ENCODE results near the gene SMCO2. TPM values are rescaled to one million over a fixed set of nuclear protein-coding genes. Genes with fewer than 3 reads are reported as not detected.

SMCO2 gene
- total RNA-seq, 1 donor from 2014 or later, result not detected

- intact Hi-C loops (cut with DNase I), result no loop called here
- peaks cover 4 to 17% of the 10 kb centered on the region in 2 donors for H3K9me3 ChIP-seq
- no peak overlapping the region for H3K4me3 ChIP-seq
- no peaks in the 10 kb centered on the region for H3K27me3 ChIP-seq
- no peaks in the 10 kb centered on the region for H3K36me3 ChIP-seq
- H3K27ac ChIP-seq, result no peak overlapping the region
- no peak for DNase-seq (ENCODE audit: low spot score in 2 of 2)
- peaks cover 0 to 5% of the 10 kb centered on the region in 2 donors for H3K4me1 ChIP-seq
- TF ChIP-seq CTCF (IDR thresholded peaks at IDR 0.05), result no peak
Measured at GRCh38 chr12:27472604-27473003, 26.1 kb downstream of the SMCO2 start.

GRCh38 chr12:27474344-27474743 lies 27.8 kb downstream of the SMCO2 start:
- no peaks in the 10 kb centered on the region for H3K36me3 ChIP-seq
- intact Hi-C loops (cut with DNase I), result no loop called here
- no peak for DNase-seq (ENCODE audit: low spot score in 2 of 2)
- no peak for TF ChIP-seq CTCF (IDR thresholded peaks at IDR 0.05)
- peaks cover 0 to 5% of the 10 kb centered on the region in 2 donors for H3K4me1 ChIP-seq
- H3K27me3 ChIP-seq, result no peaks in the 10 kb centered on the region
- no peak overlapping the region for H3K27ac ChIP-seq
- peaks cover 8 to 24% of the 10 kb centered on the region in 2 donors for H3K9me3 ChIP-seq
- H3K4me3 ChIP-seq, result no peak overlapping the region

GRCh38 chr12:27477049-27477448 lies 30.5 kb downstream of the SMCO2 start:
- H3K4me3 ChIP-seq, result no peak overlapping the region
- H3K4me1 ChIP-seq, result no peaks in the 10 kb centered on the region
- DNase-seq (ENCODE audit: low spot score in 2 of 2), result no peak
- H3K9me3 ChIP-seq, result peaks cover 8 to 24% of the 10 kb centered on the region in 2 donors
- intact Hi-C loops (cut with DNase I), result no loop called here
- no peaks in the 10 kb centered on the region for H3K27me3 ChIP-seq
- no peak for TF ChIP-seq CTCF (IDR thresholded peaks at IDR 0.05)
- no peaks in the 10 kb centered on the region for H3K36me3 ChIP-seq
- H3K27ac ChIP-seq, result no peak overlapping the region

- no peak overlapping the region for H3K4me3 ChIP-seq
- intact Hi-C loops (cut with DNase I), result no loop called here
- no peaks in the 10 kb centered on the region for H3K27me3 ChIP-seq
- no peak for DNase-seq (ENCODE audit: low spot score in 2 of 2)
- no peaks in the 10 kb centered on the region for H3K4me1 ChIP-seq
- no peak for TF ChIP-seq CTCF (IDR thresholded peaks at IDR 0.05)
- no peak overlapping the region for H3K27ac ChIP-seq
- no peaks in the 10 kb centered on the region for H3K36me3 ChIP-seq
- peaks cover 8 to 24% of the 10 kb centered on the region in 2 donors for H3K9me3 ChIP-seq
Measured at GRCh38 chr12:27478949-27479348, 32.4 kb downstream of the SMCO2 start.

GRCh38 chr12:27480016-27480415 lies 33.5 kb downstream of the SMCO2 start:
- Histone ChIP-seq H3K4me3 (no peak overlapping the region), H3K9me3 (peaks cover 8 to 24% of the 10 kb centered on the region in 2 donors), H3K27ac (no peak overlapping the region), H3K4me1 (no peaks in the 10 kb centered on the region), H3K36me3 (no peaks in the 10 kb centered on the region), H3K27me3 (no peaks in the 10 kb centered on the region)
- intact Hi-C loops (cut with DNase I), result no loop called here
- no peak for DNase-seq (ENCODE audit: low spot score in 2 of 2)
- TF ChIP-seq CTCF (IDR thresholded peaks at IDR 0.05), result no peak

- H3K4me1 ChIP-seq, result no peaks in the 10 kb centered on the region
- H3K9me3 ChIP-seq, result no peaks in the 10 kb centered on the region
- no peak for TF ChIP-seq CTCF (IDR thresholded peaks at IDR 0.05)
- no peaks in the 10 kb centered on the region for H3K36me3 ChIP-seq
- DNase-seq (ENCODE audit: low spot score in 2 of 2), result no peak
- intact Hi-C loops (cut with DNase I), result no loop called here
- no peak overlapping the region for H3K4me3 ChIP-seq
- H3K27ac ChIP-seq, result no peak overlapping the region
- no peaks in the 10 kb centered on the region for H3K27me3 ChIP-seq
Measured at GRCh38 chr12:27486961-27487360, 40.4 kb downstream of the SMCO2 start.
